Transverse colon (tissue), 4 donors: Measurements from ENCODE around the gene SH3PXD2B. TPM values are rescaled to one million over a fixed set of nuclear protein-coding genes. Genes with fewer than 3 reads are reported as not detected.

ENCODE experiments used
- DNase-seq: peaks from one replicate; pipeline ENCODE4 v3.0.0-alpha.2; 2019
- H3K27ac ChIP-seq, 4 donors: fragments of 200-600 bp; sonication (generic); 2 replicates each; pipeline ENCODE4 v1.5.1; 2016 to 2018; ENCODE audit warnings: inconsistent platforms in 4 of 4
- H3K27me3 ChIP-seq: fragments of 200-600 bp; sonication (generic); 2 replicates; pipeline ENCODE4 v1.5.1; 2017; ENCODE audit warnings: inconsistent platforms
- H3K36me3 ChIP-seq, 4 donors: fragments of 200-600 bp; sonication (generic); 2 replicates each; pipeline ENCODE4 v1.5.1; 2017 to 2019; ENCODE audit warnings: inconsistent platforms in 4 of 4
- H3K4me1 ChIP-seq, 4 donors: fragments of 200-600 bp; sonication (generic); 2 replicates each; pipeline ENCODE4 v1.5.1; 2017 to 2020; ENCODE audit warnings: inconsistent platforms in 4 of 4
- H3K4me3 ChIP-seq, 4 donors: fragments of 200-600 bp; sonication (generic); 1 replicate in 1 of 4; 2 replicates in 3 of 4; pipeline versions ENCODE4 v1.5.1 to v1.6.1; 2017 to 2019; ENCODE audit warnings: inconsistent platforms in 4 of 4
- H3K9me3 ChIP-seq, 2 donors: fragments of 200-600 bp; sonication (generic); 2 replicates each; pipeline ENCODE4 v1.5.1; 2017 to 2019; ENCODE audit warnings: inconsistent platforms in 2 of 2
- CTCF ChIP-seq, 5 experiments: fragments of 200-600 bp in 3 of 5; fragments of 450-650 bp in 2 of 5; sonication (generic) in 3 of 5; IDR thresholded peaks; 1 replicate in 2 of 5; 2 replicates in 3 of 5; pipeline ENCODE4 v1.5.1; 2016 to 2017; ENCODE audit warnings: antibody characterized with exemption in 5 of 5, inconsistent platforms in 3 of 5, mild to moderate bottlenecking in 2 of 5, moderate library complexity in 1 of 5
- EP300 ChIP-seq: sonication (generic); formaldehyde crosslinking; IDR thresholded peaks from one replicate; pipeline ENCODE4 v1.6.1; 2017; ENCODE audit warnings: antibody characterized with exemption, low read depth
- POLR2A ChIP-seq: fragments of 450-650 bp; IDR thresholded peaks from one replicate; pipeline ENCODE4 v1.6.1; 2016; ENCODE audit warnings: antibody characterized with exemption, mild to moderate bottlenecking, moderate library complexity
- POLR2AphosphoS5 ChIP-seq, 3 donors: sonication (generic); formaldehyde crosslinking; IDR thresholded peaks; one replicate each; pipeline ENCODE4 v1.6.1; 2016; ENCODE audit warnings: antibody characterized with exemption in 3 of 3
- WGBS, 2 donors: methylation state at CpG; one replicate each; pipeline ENCODE4 v1.1.5; 2018; ENCODE audit warnings: low coverage in 1 of 2; 5-methylcytosine and 5-hydroxymethylcytosine counted together
- in situ Hi-C, 4 donors: fragments of 200-750 bp; cut with MboI; loops; one replicate each; pipeline versions ENCODE4 v1.15.0 to v1.15.1; 2017; ENCODE audit warnings: low sequenced_read_pairs in 3 of 4, low pct_ligation_motif_present in 1 of 4, low pct_unique_long_range_greater_than_20kb in 1 of 4
- intact Hi-C: fragments of 100-400 bp; cut with DNase I; formaldehyde crosslinking; loops from one replicate; pipeline ENCODE4 v1.15.1; 2023; ENCODE audit warnings: low total_unique reads
- total RNA-seq, 4 donors: library from RNA; depleted of rRNA; stranded (reverse); fragments of >200 nt; gene quantifications; one replicate each; pipeline ENCODE4 v1.1.0, GENCODE V29; 2016

Gene SH3PXD2B
- total RNA-seq, 4 donors from 2014 or later = 10.2 to 26.6 (median 14.6) TPM

GRCh38 chr5:172343741-172344140, 110.6 kb downstream of the SH3PXD2B start:
- peaks cover 0 to 6% (median 0%) of the 10 kb centered on the region in 4 donors for H3K36me3 ChIP-seq
- no peaks in the 10 kb centered on the region for H3K27me3 ChIP-seq
- intact Hi-C loops = no loop called here
- H3K27ac ChIP-seq = no peak overlapping the region
- 90 to 97% methylated on average over 2 of the region's 2 CpGs for WGBS, 2 donors
- no peak for DNase-seq
- H3K4me3 ChIP-seq = no peak overlapping the region
- no peaks in the 10 kb centered on the region for H3K9me3 ChIP-seq
- H3K4me1 ChIP-seq = no peaks in the 10 kb centered on the region
- in situ Hi-C loops = no loop called here
- TF ChIP-seq POLR2AphosphoS5 (IDR thresholded peaks at IDR 0.05) (no peak), CTCF (IDR thresholded peaks at IDR 0.05) (no peak), EP300 (no peak), POLR2A (no peak)

- DNase-seq = no peak
- no peaks in the 10 kb centered on the region for H3K4me1 ChIP-seq
- in situ Hi-C loops (no loop called here), intact Hi-C loops (no loop called here)
- H3K4me3 ChIP-seq = no peak overlapping the region
- no peak for TF ChIP-seq CTCF (IDR thresholded peaks at IDR 0.05)
- TF ChIP-seq POLR2A = no peak
- TF ChIP-seq EP300 = no peak
- no peak for TF ChIP-seq POLR2AphosphoS5 (IDR thresholded peaks at IDR 0.05)
- no peaks in the 10 kb centered on the region for H3K9me3 ChIP-seq
- peaks cover 0 to 6% (median 0%) of the 10 kb centered on the region in 4 donors for H3K36me3 ChIP-seq
- WGBS, 2 donors = 89 to 93% methylated on average over 4 to 7 of the region's 7 CpGs
- no peak overlapping the region for H3K27ac ChIP-seq
- H3K27me3 ChIP-seq = no peaks in the 10 kb centered on the region
These were observed 111.4 kb downstream of the SH3PXD2B start for GRCh38 chr5:172342918-172343317.

- H3K9me3 ChIP-seq = no peaks in the 10 kb centered on the region
- no peak overlapping the region for H3K4me3 ChIP-seq
- in situ Hi-C loops (no loop called here), intact Hi-C loops (no loop called here)
- TF ChIP-seq EP300 (no peak), POLR2AphosphoS5 (IDR thresholded peaks at IDR 0.05) (no peak), POLR2A (no peak), CTCF (IDR thresholded peaks at IDR 0.05) (no peak)
- H3K36me3 ChIP-seq = peaks cover 0 to 3% (median 0%) of the 10 kb centered on the region in 4 donors
- 80 to 91% methylated on average over 1 to 34 of the region's 35 CpGs for WGBS, 2 donors
- no peaks in the 10 kb centered on the region for H3K27me3 ChIP-seq
- no peaks in the 10 kb centered on the region for H3K4me1 ChIP-seq
- no peak overlapping the region for H3K27ac ChIP-seq
- no peak for DNase-seq
These were observed 114.8 kb downstream of the SH3PXD2B start for GRCh38 chr5:172339264-172340180.

GRCh38 chr5:172336676-172337285, 117.5 kb downstream of the SH3PXD2B start:
- intact Hi-C loops = no loop called here
- Histone ChIP-seq H3K4me1 (no peaks in the 10 kb centered on the region), H3K4me3 (no peak overlapping the region), H3K27me3 (no peaks in the 10 kb centered on the region), H3K27ac (no peak overlapping the region), H3K36me3 (no peaks in the 10 kb centered on the region), H3K9me3 (no peaks in the 10 kb centered on the region)
- TF ChIP-seq CTCF (IDR thresholded peaks at IDR 0.05) = no peak
- DNase-seq = no peak
- in situ Hi-C loops = no loop called here
- 74% methylated on average over 9 of the region's 9 CpGs; no CpG with 5 or more reads in 1 of the 2 donors for WGBS, 2 donors
